T47D (cell line): ENCODE results near the gene SUPT6H.
A peak's percentile ranks its signal among the peaks of the same experiment; 100 is the strongest.
"Not testable (repeated sequence)": the region's sequence is repeated elsewhere in the genome, so short reads cannot be mapped to it uniquely, and the experiment has no call there.

Experiments
- DNase-seq, 2 experiments: peaks; one replicate each; pipeline versions ENCODE4 v3.0.0 to v3.0.0-alpha.2; 2011 to 2012; ENCODE audit warnings: low read depth in 1 of 2, low spot score in 1 of 2
- JUND ChIP-seq: IDR thresholded peaks from 2 replicates; pipeline ENCODE4 v1.6.1; 2012; ENCODE audit warnings: low read depth
- in situ Hi-C: cut with HindIII; loops from 2 replicates; pipeline ENCODE4 v1.10.0; 2016; ENCODE audit warnings: low sequenced_read_pairs, low pct_unique_long_range_greater_than_20kb

SUPT6H gene

DNA sequence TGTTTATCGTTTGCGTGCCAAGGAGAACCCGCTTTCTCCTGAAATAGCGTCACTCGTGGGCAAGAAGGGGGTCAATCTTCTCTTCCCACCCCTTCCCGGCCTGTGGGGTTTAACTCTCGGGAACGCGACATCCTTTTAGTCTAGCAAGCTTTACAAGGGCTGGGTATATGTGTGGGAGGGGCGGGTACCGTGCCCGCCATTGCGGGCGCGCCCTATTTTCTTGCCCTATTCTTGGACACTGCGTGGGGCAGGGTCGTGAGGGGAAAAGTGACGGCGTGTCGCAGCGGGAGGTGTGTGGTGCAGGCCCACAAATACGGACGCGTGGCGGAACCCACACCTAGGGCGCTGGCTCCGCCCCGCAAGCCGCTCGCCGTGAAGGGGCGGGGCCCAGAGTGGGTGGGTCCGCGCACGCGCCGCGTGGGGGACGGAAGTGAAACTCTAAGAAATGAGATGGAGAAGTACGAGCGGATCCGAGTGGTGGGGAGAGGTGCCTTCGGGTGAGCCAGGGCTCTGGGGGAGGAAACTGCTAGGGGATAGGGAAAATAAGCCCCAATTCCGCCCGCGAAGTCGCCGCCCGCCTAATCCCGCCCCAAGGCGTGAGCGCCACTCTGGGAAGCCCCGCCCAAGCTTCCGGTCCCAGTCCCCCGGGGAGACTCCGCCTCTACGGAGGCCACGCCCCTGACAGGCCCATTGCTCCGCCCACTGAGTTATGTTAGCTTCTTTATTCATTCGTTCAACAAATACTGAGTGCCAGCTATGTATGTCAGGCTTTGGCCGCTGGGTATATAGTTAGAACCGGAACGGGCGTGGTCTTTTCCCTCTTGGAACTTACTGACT is 66.6 kb downstream of the SUPT6H start, which contains the start of gene NEK8:
Gene NEK8 (plus strand): TSS at position 425 of the 837 bp plus-strand sequence. CDS start 26 bp downstream, at position 451.
- DNase-seq, result peak; percentile 82 to 100
- TF ChIP-seq JUND, result no peak
- in situ Hi-C loops, result no loop called here

DNA sequence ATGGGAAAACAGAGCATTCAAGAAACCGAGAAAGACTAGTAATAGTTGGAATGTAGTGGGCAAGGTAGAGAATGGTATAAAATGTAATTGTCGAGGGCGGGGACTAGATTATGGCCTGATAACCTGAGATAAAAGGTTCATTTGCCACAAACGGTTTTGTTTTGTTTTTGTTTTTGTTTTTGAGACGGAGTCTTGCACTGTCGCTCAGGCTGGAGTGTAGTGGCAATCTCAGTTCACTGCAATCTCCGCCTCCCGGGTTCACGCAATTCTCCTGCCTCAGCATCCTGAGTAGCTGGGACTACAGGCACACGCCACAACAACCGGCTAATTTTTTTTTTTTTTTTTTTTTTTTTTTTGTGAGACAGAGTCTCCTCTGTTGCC is 67.9 kb downstream of the SUPT6H start:
- no peak for TF ChIP-seq JUND
- no peak for DNase-seq
- in situ Hi-C loops, result no loop called here

DNA sequence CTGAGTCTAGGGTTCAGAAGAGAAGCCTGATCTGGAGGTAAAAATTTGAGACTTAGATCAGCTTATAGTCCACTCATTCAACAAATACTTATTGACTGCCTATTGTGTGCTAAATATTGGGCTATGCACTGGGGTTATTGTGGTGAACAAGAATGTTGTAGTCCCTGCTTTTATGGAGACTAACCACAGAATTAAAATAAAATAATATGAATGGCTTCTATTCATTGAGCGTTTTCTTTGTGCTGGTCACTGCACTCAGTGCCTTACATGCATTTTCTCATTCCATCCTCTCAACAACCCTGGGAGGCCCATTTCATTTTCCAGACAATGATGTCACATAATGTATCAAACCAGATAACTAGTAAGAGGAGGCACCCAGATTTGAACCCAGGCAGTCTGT is 71.3 kb downstream of the SUPT6H start:
- TF ChIP-seq JUND, result no peak
- in situ Hi-C loops, result no loop called here
- DNase-seq, result no peak

DNA sequence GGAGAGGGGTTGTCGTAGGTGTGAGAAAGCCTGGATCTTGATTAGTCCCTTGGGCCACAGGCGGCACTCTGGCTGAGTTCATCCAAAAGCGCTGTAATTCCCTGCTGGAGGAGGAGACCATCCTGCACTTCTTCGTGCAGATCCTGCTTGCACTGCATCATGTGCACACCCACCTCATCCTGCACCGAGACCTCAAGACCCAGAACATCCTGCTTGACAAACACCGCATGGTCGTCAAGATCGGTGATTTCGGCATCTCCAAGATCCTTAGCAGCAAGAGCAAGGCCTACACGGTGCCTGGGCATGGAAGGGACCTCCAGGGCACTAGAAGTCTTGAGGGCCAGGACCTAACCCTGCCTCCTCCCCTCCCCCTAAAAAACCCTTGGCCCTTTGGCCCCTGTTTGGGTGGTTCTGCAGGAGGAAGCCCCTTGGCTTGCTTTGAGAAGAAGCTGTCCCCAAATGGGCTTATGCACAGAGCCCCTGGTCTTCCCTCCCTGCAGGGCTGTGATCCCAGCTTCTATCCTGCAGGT is 72.8 kb downstream of the SUPT6H start:
- no peak for TF ChIP-seq JUND
- no peak for DNase-seq
- in situ Hi-C loops, result no loop called here

DNA sequence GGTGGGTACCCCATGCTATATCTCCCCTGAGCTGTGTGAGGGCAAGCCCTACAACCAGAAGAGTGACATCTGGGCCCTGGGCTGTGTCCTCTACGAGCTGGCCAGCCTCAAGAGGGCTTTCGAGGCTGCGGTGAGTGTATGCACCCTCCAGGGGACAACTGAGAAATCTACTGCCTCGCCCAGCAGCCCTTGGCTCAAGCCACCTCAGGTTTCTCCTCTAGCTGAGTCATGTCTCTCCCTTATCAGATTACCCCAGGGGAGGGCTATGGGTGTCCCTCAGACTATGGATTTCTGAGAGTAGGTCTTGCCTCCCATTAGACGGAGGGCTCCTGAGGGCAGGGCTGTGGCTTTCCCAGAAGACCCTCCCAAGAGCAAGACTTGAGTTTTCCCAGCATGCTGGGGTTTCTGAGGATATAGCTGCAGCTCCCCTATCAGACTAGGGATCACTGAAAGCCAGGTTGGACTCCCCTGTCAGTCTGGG is 73.3 kb downstream of the SUPT6H start:
- in situ Hi-C loops, result no loop called here
- no peak for DNase-seq
- TF ChIP-seq JUND, result no peak

DNA sequence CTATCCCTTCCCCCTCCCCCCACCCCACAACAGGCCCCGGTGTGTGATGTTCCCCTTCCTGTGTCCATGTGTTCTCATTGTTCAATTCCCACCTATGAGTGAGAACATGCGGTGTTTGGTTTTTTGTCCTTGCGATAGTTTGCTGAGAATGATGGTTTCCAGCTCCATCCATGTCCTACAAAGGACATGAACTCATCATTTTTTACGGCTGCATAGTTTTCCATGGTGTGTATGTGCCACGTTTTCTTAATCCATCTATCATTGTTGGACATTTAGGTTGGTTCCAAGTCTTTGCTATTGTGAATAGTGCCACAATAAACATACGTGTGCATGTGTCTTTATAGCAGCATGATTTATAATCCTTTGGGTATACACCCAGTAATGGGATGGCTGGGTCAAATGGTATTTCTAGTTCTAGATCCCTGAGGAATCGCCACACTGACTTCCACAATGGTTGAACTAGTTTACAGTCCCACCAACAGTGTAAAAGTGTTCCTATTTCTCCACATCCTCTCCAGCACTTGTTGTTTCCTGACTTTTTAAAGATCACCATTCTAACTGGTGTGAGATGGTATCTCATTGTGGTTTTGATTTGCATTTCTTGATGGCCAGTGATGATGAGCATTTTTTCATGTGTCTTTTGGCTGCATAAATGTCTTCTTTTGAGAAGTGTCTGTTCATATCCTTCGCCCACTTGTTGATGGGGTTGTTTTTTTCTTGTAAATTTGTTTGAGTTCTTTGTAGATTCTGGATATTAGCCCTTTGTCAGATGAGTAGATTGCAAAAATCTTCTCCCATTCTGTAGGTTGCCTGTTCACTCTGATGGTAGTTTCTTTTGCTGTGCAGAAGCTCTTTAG is 74.1 kb downstream of the SUPT6H start:
- DNase-seq, in situ Hi-C loops: not testable (repeated sequence)

DNA sequence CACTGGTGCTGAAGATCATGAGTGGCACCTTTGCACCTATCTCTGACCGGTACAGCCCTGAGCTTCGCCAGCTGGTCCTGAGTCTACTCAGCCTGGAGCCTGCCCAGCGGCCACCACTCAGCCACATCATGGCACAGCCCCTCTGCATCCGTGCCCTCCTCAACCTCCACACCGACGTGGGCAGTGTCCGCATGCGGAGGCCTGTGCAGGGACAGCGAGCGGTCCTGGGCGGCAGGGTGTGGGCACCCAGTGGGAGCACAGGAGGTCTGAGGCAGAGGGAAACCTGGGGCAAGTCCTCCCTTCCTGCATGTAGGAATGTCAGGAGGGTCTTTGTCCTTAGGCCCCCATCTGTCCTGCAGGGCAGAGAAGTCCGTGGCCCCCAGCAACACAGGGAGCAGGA is 75.3 kb downstream of the SUPT6H start:
- in situ Hi-C loops, result no loop called here
- DNase-seq, result no peak
- TF ChIP-seq JUND, result no peak

DNA sequence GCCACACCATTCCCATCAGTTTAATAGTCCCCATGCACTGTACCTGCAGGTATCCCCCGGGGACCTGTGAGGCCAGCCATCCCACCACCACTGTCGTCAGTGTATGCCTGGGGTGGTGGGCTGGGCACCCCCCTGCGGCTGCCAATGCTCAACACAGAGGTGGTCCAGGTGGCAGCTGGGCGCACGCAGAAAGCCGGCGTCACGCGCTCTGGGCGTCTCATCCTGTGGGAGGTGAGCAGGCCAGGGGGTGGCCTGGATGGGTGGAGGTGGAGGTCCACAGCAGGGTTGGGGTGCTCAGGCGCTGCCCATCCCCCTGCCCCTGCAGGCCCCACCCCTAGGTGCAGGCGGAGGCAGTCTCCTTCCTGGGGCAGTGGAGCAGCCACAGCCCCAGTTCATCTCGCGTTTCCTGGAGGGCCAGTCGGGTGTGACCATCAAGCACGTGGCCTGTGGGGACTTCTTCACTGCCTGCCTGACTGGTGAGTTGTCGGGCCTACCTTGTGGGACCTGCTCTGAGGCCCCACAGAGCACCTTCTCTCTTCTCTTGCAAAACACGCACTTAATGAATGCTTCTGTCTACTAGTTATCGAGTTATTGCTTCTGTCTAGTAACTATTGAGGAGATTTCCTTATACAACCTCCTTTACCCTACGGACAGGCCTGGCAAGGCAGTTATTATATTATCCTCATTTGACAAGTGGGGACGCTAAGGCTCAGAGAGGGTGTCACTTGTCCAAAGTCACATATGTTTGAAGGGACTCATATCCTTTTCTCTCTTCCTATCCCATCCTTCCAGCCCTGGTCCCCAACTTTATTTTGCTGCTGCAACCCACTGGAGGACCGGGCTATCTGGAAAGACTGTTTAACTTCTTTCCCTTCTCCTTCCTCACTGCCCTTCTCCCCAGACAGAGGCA is 76.0 kb downstream of the SUPT6H start:
- in situ Hi-C loops, result no loop called here
- DNase-seq, result no peak

DNA sequence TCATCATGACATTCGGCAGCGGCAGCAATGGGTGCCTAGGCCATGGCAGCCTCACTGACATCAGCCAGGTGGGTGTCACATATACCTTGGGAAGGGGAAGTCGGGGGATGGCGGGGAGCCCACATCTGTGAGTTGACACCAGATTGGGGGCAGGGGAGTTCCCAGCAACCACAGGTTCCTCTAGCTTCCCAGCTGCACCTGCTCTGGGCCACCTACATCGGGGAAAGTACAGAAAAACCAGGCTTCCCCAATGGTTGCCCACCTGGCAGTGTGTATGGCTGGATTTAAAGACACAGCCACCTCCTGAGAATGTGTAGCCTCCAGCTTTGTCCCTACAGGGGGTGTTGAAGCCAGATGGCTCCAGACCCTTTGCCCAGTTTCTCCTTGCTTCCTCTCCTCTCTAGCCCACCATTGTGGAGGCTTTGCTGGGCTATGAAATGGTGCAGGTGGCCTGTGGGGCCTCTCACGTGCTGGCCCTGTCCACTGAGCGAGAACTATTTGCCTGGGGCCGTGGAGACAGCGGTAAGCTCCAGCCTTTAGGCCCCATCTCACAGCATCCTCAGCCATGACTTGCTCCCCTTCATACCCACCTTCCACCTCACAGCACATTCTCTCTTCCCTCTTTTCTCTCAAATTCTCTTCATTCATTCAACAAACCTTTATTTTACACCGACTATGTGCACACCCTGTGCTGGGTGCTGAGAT is 76.8 kb downstream of the SUPT6H start:
- TF ChIP-seq JUND, result no peak
- in situ Hi-C loops, result no loop called here
- DNase-seq, result no peak

More for the DNA sequence above, 76.0 kb downstream of the SUPT6H start:
- TF ChIP-seq JUND, result no peak

DNA sequence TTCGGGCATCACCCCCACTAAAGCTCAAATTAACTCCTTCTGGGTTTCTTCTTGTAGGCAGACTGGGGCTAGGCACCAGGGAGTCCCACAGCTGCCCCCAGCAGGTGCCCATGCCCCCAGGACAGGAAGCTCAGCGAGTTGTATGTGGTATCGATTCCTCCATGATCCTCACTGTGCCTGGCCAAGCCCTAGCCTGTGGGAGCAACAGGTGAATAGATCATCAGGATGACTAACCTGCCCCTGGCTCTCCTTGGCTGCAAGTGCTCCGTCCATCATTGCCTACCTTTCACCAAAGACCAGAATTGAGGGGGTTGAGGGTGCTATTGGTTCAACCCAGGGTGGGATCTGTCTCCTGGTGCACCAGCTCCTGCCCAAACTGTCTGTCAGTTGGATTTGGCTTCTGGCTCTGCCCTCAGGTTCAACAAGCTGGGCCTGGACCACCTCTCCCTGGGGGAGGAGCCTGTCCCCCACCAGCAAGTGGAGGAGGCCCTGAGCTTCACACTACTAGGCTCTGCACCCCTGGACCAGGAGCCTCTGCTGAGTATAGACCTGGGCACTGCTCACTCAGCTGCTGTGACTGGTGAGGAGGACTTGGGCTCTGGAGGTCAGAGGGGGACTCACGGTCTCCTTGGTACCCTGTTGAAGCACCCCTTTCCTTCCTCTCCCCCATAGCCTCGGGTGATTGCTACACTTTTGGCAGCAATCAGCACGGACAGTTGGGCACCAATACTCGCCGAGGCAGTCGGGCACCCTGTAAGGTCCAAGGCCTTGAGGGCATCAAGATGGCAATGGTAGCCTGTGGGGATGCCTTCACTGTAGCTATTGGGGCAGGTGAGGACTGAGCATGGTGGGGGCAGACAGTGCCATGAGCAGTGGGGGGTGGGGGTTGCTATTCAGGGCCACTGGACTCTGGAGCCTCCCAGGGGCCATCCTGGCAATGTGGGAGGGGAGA is 78.7 kb downstream of the SUPT6H start:
- no peak for DNase-seq
- no peak for TF ChIP-seq JUND
- in situ Hi-C loops, result no loop called here
